Measurements from ENCODE around the gene FXYD5.

The FXYD5 gene

DNA sequence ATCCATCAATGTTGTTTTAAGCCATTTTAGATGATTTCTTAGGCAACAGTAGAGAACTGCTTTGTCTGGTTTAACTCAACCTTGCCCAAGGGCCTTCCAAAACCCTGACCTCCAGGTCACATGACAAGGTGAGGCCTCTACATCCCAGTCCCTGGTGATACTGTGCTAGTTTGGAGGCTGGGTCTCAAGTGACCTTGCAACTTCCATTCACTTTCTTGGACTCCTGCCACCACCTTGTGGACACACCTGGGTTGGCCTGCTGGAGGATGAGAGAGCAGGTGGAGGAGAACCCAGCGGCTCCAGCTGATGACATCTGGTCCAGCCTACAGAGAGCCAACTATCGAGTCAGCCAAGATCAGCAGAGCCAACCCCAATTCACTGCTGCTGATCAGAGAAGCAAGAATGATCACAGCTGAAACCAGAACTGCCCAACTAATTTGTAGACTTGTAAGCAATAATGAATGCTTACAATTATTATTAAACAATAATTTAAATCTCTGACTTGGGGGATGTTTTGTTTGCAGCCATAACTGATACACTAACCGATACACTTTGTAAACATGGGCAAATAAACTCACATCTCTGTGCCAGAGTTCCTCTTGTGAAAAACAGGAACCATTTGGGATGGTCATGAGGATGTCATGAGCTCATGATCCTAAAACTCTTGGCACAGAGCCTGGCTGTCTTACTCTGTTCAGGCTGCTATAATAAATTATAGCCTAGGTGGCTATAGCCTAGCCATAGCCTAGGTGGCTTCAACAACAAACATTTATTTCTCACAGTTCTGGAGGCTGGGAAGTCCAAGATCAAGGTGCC is 62.5 kb downstream of the FXYD5 start:
- peak; percentile 11 for DNase-seq

DNA sequence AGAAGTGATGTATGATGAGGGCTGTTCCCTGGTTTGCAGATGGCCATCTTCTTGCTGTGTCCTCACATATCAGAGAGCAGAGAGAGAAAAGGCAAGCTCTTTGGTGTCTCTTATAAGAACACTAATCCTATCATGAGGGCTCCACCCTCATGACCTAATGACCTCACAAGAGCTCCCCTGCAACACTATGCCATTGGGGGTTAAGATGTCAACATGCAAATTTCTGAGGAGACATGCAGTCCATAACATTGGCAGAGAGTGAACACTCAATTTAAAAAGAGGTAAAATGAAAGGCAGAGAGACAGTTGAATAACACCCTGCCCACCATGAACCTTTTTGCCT is 63.1 kb downstream of the FXYD5 start:
- DNase-seq: no peak

DNA sequence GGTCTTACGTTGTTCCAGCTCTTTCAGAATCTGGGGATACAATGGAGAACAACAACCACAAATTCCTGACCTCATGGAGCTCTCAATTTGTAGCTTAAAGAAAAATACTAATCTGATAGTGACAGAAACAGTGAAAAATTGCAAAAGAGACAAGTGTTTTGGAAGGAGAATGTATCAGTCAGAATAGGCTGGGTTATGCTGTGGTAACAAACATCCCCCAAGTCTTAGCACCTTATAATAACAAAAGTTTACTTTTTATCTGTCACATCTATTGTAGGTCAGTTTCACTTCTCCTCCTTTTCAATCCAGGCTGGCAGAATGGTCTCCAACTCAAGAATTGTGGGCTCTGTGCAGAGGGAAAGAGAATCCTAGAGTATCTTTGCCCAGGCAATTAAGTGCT is 64.5 kb downstream of the FXYD5 start:
- DNase-seq: no peak

All from NCI-H2171 treated with DMSO at 0.1 percent for 48 hours (cell line).